Sigmoid colon (tissue), 4 donors: ENCODE results near the gene BMP5.
"Not testable (repeated sequence)": the region's sequence is repeated elsewhere in the genome, so short reads cannot be mapped to it uniquely, and the experiment has no call there.

Experiments
- CTCF ChIP-seq, 4 experiments: fragments of 450-650 bp in 3 of 4; fragments of 200-600 bp in 1 of 4; IDR thresholded peaks; one replicate each; pipeline ENCODE4 v1.5.1; 2016 to 2019; ENCODE audit warnings: antibody characterized with exemption in 4 of 4, mild to moderate bottlenecking in 3 of 4, moderate library complexity in 2 of 4
- EP300 ChIP-seq, 4 donors: sonication (generic); formaldehyde crosslinking; IDR thresholded peaks; one replicate each; pipeline ENCODE4 v1.6.1; 2017; ENCODE audit warnings: antibody characterized with exemption in 4 of 4

DNA sequence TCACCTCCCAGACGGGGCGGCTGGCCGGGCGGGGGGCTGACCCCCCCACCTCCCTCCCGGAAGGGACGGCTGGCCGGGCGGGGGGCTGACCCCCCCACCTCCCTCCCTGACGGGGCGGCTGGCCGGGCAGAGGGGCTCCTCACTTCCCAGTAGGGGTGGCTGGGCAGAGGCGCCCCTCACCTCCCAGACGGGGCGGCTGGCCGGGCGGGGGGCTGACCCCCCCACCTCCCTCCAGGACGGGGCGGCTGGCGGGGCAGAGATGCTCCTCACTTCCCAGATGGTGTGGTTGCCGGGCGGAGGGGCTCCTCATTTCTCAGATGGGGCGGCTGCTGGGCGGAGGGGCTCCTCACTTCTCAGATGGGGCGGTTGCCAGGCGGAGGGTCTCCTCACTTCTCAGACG is 34.5 kb upstream of the BMP5 start:
- TF ChIP-seq CTCF, EP300 (IDR thresholded peaks at IDR 0.05): not testable (repeated sequence)
